PC-9 (cell line): Measurements from ENCODE around the gene MYPN. TPM values are rescaled to one million over a fixed set of nuclear protein-coding genes. Genes with fewer than 3 reads are reported as not detected.

Experiments
- BruUV-seq: library from RNA; stranded (reverse); fragments of 400-500 nt; replicated peaks from 2 replicates; lab custom pipeline; 2021; lab: Mats Ljungman, UMichigan
- CTCF ChIA-PET: fragments of 300-600 bp; sonication (Branson Sonifier 250); formaldehyde crosslinking; loops from one replicate; lab custom pipeline; 2022; ENCODE audit warnings: antibody characterized with exemption; lab: Charles Lee
- POLR2A ChIA-PET: fragments of 300-600 bp; sonication (Branson Sonifier 250); formaldehyde crosslinking; loops from one replicate; lab custom pipeline; 2022; ENCODE audit warnings: antibody characterized with exemption; ENCODE audit not compliant: unreplicated experiment; lab: Charles Lee
- DNase-seq, 2 experiments: peaks; one replicate each; pipeline versions ENCODE4 v3.0.0 to v3.0.0-alpha.2; 2015 to 2022; ENCODE audit warnings: mixed read lengths in 1 of 2
- H2AFZ ChIP-seq: fragments of 200-600 bp; sonication (generic); 2 replicates; pipeline ENCODE4 v1.8.1; 2017; ENCODE audit warnings: antibody characterized with exemption
- H3F3A ChIP-seq: fragments of 200-600 bp; sonication (generic); 2 replicates; pipeline ENCODE4 v1.8.1; 2017; ENCODE audit warnings: antibody characterized with exemption, mild to moderate bottlenecking, low read depth; ENCODE audit not compliant: insufficient read depth
- H3K27ac ChIP-seq: fragments of 200-600 bp; sonication (generic); 2 replicates; pipeline ENCODE4 v1.6.1; 2016; ENCODE audit warnings: mixed run types
- H3K27me3 ChIP-seq: fragments of 200-600 bp; sonication (generic); 2 replicates; pipeline ENCODE4 v1.6.1; 2016; ENCODE audit warnings: low read depth, mixed run types; ENCODE audit not compliant: insufficient read depth
- H3K36me3 ChIP-seq: fragments of 200-600 bp; sonication (generic); 2 replicates; pipeline ENCODE4 v1.6.1; 2016; ENCODE audit warnings: low read depth, mixed run types
- H3K4me1 ChIP-seq: fragments of 200-600 bp; sonication (generic); replicated peaks from 2 replicates; pipeline ENCODE4 v1.6.1; 2016; ENCODE audit warnings: mixed run types; ENCODE audit not compliant: insufficient read depth
- H3K4me2 ChIP-seq: fragments of 200-600 bp; sonication (generic); 2 replicates; pipeline ENCODE4 v1.6.1; 2017; ENCODE audit warnings: mixed run types
- H3K4me3 ChIP-seq: fragments of 200-600 bp; sonication (generic); 2 replicates; pipeline ENCODE4 v1.6.1; 2016; ENCODE audit warnings: mixed run types
- H3K79me2 ChIP-seq: fragments of 200-600 bp; sonication (generic); 2 replicates; pipeline ENCODE4 v1.6.1; 2017; ENCODE audit warnings: low read depth, mixed run types
- H3K9me2 ChIP-seq: fragments of 200-600 bp; sonication (generic); 2 replicates; pipeline ENCODE4 v1.8.1; 2017; ENCODE audit warnings: mild to moderate bottlenecking; ENCODE audit not compliant: insufficient read depth
- H3K9me3 ChIP-seq: fragments of 200-600 bp; sonication (generic); 2 replicates; pipeline ENCODE4 v1.8.1; 2016; ENCODE audit warnings: low read depth; ENCODE audit not compliant: insufficient read depth
- H4K20me1 ChIP-seq: fragments of 200-600 bp; sonication (generic); 2 replicates; pipeline ENCODE4 v1.8.1; 2017; ENCODE audit not compliant: insufficient read depth
- CTCF ChIP-seq: fragments of 200-600 bp; sonication (generic); conservative IDR thresholded peaks from 2 replicates; pipeline ENCODE4 v1.6.1; 2017; ENCODE audit warnings: mixed run types, antibody characterized with exemption, mild to moderate bottlenecking, moderate library complexity
- EZH2 ChIP-seq: fragments of 200-600 bp; sonication (generic); IDR thresholded peaks from 2 replicates; pipeline ENCODE4 v1.8.0; 2017; ENCODE audit warnings: antibody characterized with exemption, low read depth
- intact Hi-C: fragments of 100-400 bp; cut with micrococcal nuclease; formaldehyde crosslinking; loops from one replicate; pipeline ENCODE4 v1.10.0; 2022; ENCODE audit not compliant: unreplicated experiment
- total RNA-seq: library from RNA; stranded (reverse); gene quantifications from 2 replicates; pipeline ENCODE4 v1.2.3, GENCODE V29; 2021

The MYPN gene
- total RNA-seq, 1 experiment from 2014 or later, result 3.9 TPM

- no peak overlapping the region for H3K4me3 ChIP-seq
- H3K4me2 ChIP-seq, result no peak overlapping the region
- DNase-seq, result no peak
- peaks cover under 1% of the 10 kb centered on the region for H3K4me1 ChIP-seq
- 0 out of 2 replicates have a peak, but pooled peaks cover 6% of the 10 kb centered on the region for H3K36me3 ChIP-seq
- no peak overlapping the region for H3K27ac ChIP-seq
- no peaks in the 10 kb centered on the region for H3K9me2 ChIP-seq
- no TSS peak for BruUV-seq
- H3K79me2 ChIP-seq, result no peaks in the 10 kb centered on the region
- no peaks in the 10 kb centered on the region for H3K9me3 ChIP-seq
- H3K27me3 ChIP-seq, result no peaks in the 10 kb centered on the region
- intact Hi-C loops, result no loop called here
- H2AFZ ChIP-seq, result no peak overlapping the region
- TF ChIP-seq EZH2 (no peak), CTCF (no peak)
- ChIA-PET CTCF (no interaction called here), POLR2A (no interaction called here)
- H3F3A ChIP-seq, result peaks cover 10% of the 10 kb centered on the region
- no peaks in the 10 kb centered on the region for H4K20me1 ChIP-seq
Observed at GRCh38 chr10:68118657-68119056, 9.4 kb downstream of the MYPN start.

- intact Hi-C loops, result no loop called here
- Histone ChIP-seq H2AFZ (no peak overlapping the region), H3K27me3 (no peaks in the 10 kb centered on the region), H3K4me3 (no peak overlapping the region), H3K9me3 (no peaks in the 10 kb centered on the region), H3K36me3 (no peaks in the 10 kb centered on the region), H3K79me2 (no peaks in the 10 kb centered on the region), H3K4me2 (no peak overlapping the region), H3K9me2 (no peaks in the 10 kb centered on the region), H3F3A (peaks cover 34% of the 10 kb centered on the region), H3K27ac (no peak overlapping the region), H4K20me1 (no peaks in the 10 kb centered on the region), H3K4me1 (peaks cover 26% of the 10 kb centered on the region)
- ChIA-PET POLR2A (interaction anchor here (1.0 kb wide), 1 partner anchor 24 kb away, joined by 8 read pairs; no protein-coding TSS in a partner anchor), CTCF (no interaction called here)
- no peak for DNase-seq
- TF ChIP-seq CTCF (no peak), EZH2 (no peak)
- BruUV-seq, result no TSS peak
Observed at GRCh38 chr10:68121020-68121743, 11.9 kb downstream of the MYPN start.

GRCh38 chr10:68121852-68122251, 12.6 kb downstream of the MYPN start:
- H3K79me2 ChIP-seq, result no peaks in the 10 kb centered on the region
- intact Hi-C loops, result no loop called here
- H3K9me2 ChIP-seq, result no peaks in the 10 kb centered on the region
- TF ChIP-seq EZH2 (no peak), CTCF (no peak)
- no peaks in the 10 kb centered on the region for H3K27me3 ChIP-seq
- H3K4me1 ChIP-seq, result peaks cover 33% of the 10 kb centered on the region
- H3K4me3 ChIP-seq, result no peak overlapping the region
- no peaks in the 10 kb centered on the region for H4K20me1 ChIP-seq
- ChIA-PET POLR2A (interaction anchor here (0.6 kb wide), 1 partner anchor 1494 kb away, joined by 4 read pairs; no protein-coding TSS in a partner anchor), CTCF (no interaction called here)
- no peak overlapping the region for H3K4me2 ChIP-seq
- 0 out of 2 replicates have a peak, but pooled peaks cover 3% of the 10 kb centered on the region for H3K9me3 ChIP-seq
- no peak overlapping the region for H2AFZ ChIP-seq
- H3K27ac ChIP-seq, result no peak overlapping the region
- no peaks in the 10 kb centered on the region for H3K36me3 ChIP-seq
- BruUV-seq, result no TSS peak
- peaks cover 37% of the 10 kb centered on the region for H3F3A ChIP-seq
- DNase-seq, result no peak
